ENCODE measurements around the gene STAC3. TPM values are rescaled to one million over a fixed set of nuclear protein-coding genes. Genes with fewer than 3 reads are reported as not detected.

STAC3 gene
- polyA plus RNA-seq, 1 experiment, result 0.25 TPM

DNA sequence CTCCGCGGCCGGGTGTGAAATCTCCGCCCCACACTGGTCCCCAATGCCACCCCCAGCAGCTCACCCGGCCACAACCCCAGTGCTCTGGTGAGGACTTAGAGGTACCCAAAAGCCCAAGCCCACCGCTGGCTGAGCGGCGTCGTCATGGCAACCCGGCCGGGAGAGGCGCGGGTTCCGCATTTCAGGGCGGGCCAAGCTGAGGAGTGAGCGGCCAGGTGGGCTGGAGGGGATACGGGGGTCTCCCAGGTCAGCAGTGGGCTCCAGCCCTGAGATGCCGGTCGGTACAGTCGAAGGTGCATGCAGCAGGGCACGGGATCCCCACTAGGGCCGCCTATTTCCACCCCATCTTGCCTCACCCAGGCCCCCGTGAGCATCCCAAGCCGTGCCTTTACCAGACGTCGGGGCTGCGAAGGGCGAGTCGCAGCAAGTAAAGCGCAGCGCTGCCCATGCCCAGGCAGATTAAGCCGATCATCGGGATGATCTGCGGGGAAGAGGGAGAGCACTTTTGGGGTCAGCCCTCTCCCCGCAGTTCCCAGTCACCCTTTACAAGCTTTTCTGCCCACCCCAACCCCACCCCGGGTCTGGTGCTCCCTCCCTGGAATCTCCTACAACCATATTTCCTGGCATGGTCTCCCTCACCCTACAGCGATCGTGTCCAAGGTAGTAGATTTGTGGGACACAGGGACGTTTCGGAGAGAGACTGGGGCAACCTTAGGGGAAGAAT, 14.6 kb downstream of the STAC3 start:
- CTCF ChIA-PET, result interaction anchor here (0.5 to 10.5 kb wide), 4 partner anchors 9 to 21 kb away, joined by 3 to 161 read pairs (median 4); partner anchors contain the start of gene NXPH4
- Histone ChIP-seq H3K27ac (ENCODE audit: low read depth, low read length) (no peak overlapping the region), H3K9me3 (ENCODE audit: control insufficient read depth, insufficient read depth, low read length) (peaks cover 3% of the 10 kb centered on the region; the same call in 1 of the 2 replicates), H3K4me3 (ENCODE audit: low read depth, low read length) (no peak overlapping the region), H3K27me3 (ENCODE audit: control insufficient read depth, insufficient read depth, low read length) (peaks cover 5% of the 10 kb centered on the region)
- DNase-seq (ENCODE audit: low read depth, low spot score), result no peak
- TF ChIP-seq, protein P1, sequence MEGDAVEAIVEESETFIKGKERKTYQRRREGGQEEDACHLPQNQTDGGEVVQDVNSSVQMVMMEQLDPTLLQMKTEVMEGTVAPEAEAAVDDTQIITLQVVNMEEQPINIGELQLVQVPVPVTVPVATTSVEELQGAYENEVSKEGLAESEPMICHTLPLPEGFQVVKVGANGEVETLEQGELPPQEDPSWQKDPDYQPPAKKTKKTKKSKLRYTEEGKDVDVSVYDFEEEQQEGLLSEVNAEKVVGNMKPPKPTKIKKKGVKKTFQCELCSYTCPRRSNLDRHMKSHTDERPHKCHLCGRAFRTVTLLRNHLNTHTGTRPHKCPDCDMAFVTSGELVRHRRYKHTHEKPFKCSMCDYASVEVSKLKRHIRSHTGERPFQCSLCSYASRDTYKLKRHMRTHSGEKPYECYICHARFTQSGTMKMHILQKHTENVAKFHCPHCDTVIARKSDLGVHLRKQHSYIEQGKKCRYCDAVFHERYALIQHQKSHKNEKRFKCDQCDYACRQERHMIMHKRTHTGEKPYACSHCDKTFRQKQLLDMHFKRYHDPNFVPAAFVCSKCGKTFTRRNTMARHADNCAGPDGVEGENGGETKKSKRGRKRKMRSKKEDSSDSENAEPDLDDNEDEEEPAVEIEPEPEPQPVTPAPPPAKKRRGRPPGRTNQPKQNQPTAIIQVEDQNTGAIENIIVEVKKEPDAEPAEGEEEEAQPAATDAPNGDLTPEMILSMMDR (IDR thresholded peaks at IDR 0.05; ENCODE audit: low read depth, low read length), result no peak
- POLR2A ChIA-PET, result interaction anchor here (0.5 kb wide), 1 partner anchor 22 kb away, joined by 3 read pairs; no protein-coding TSS in a partner anchor

DNA sequence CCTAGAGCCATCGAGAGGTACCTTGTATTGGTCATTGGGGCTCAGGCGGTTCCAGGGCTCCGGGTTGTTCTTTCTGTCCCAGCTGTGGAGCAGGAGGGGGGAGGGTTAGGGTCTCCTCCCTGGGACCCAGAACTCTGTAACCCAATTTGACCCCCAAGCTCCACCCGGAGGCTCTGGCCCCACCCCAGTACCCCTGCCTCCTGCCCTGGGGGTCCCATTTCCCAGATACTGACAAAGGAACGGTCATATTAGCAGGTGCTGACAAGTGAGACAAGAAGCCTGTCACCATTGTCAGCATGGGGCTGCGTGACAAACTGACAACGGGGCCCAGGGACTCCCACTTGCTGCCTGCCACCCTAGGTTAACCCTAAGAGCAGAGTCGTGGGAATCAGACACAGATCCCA, 15.3 kb downstream of the STAC3 start:
- Histone ChIP-seq H3K27ac (ENCODE audit: low read depth, low read length) (no peak overlapping the region), H3K4me3 (ENCODE audit: low read depth, low read length) (no peak overlapping the region), H3K27me3 (ENCODE audit: control insufficient read depth, insufficient read depth, low read length) (no peaks in the 10 kb centered on the region), H3K9me3 (ENCODE audit: control insufficient read depth, insufficient read depth, low read length) (peaks cover 3% of the 10 kb centered on the region; the same call in 1 of the 2 replicates)
- TF ChIP-seq, protein P1 (IDR thresholded peaks at IDR 0.05; ENCODE audit: low read depth, low read length), result no peak
- no peak for DNase-seq (ENCODE audit: low read depth, low spot score)
- POLR2A ChIA-PET, result no interaction called here
- CTCF ChIA-PET, result interaction anchor here (0.5 to 10.5 kb wide), 2 partner anchors 18 to 21 kb away, joined by 3 to 161 read pairs; partner anchors contain the start of gene NXPH4

DNA sequence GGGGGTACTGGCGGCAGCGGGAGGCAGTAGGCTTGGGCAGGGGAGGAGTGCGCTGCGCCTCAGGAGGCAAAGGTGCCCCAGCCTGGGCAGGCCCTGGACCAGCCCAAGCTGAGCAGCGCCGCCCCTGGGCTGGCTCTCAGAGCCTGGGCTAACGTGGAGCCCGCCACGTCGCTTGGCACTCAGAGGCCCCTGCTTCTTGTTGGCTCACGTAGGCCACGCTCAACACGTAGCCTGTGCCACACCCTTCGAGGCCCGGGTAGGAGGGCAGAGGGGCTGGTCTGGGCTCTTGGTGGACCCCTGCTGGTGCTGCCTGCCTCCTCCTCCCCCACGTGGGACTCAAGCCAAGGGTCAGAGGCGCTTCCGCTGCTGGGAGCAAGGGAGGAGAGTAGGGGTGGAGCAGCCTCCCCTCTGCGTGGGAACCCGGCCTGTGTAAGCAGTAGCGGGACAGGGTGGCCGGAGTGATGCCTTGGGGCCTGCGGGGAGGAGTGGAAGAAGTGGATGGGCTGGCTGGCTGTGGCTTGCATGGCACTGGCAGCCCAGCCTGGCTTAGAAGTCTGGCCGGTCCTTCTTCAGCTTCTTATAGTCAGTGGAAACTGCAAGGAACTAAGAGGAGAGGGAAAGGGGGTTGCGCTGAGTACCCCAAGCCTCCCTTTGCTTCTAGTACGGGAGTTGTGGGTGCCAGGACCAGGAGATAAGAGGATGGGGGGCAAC, 15.8 kb downstream of the STAC3 start:
- TF ChIP-seq, protein P1 (IDR thresholded peaks at IDR 0.05; ENCODE audit: low read depth, low read length), result no peak
- no peak overlapping the region for H3K4me3 ChIP-seq (ENCODE audit: low read depth, low read length)
- peaks cover 2% of the 10 kb centered on the region; the same call in 1 of the 2 replicates for H3K9me3 ChIP-seq (ENCODE audit: control insufficient read depth, insufficient read depth, low read length)
- no peak overlapping the region for H3K27ac ChIP-seq (ENCODE audit: low read depth, low read length)
- ChIA-PET CTCF (no interaction called here), POLR2A (no interaction called here)
- no peaks in the 10 kb centered on the region for H3K27me3 ChIP-seq (ENCODE audit: control insufficient read depth, insufficient read depth, low read length)
- DNase-seq (ENCODE audit: low read depth, low spot score), result no peak

DNA sequence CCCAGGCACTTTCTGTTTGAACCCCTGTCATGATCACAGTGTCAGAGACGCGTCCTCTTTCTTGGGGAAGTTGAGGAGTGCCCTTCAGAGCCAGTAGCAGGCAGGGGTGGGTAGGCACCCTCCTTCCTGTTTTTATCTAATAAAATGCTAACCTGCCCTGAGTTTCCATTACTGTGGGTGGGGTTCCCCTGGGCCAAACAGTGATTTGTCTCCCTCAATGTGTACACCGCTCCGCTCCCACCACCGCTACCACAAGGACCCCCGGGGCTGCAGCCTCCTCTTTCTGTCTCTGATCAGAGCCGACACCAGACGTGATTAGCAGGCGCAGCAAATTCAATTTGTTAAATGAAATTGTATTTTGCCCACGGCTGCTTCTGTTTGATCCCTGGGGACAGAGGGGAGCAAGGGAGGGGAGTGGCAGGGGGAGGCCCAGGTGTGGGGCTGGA, 16.4 kb downstream of the STAC3 start:
- ChIA-PET CTCF (interaction anchor here (3.0 kb wide), 1 partner anchor 8 kb away, joined by 18 read pairs; no protein-coding TSS in a partner anchor), POLR2A (no interaction called here)
- H3K9me3 ChIP-seq (ENCODE audit: control insufficient read depth, insufficient read depth, low read length), result no peaks in the 10 kb centered on the region; the same call in 1 of the 2 replicates
- no peak for DNase-seq (ENCODE audit: low read depth, low spot score)
- H3K27ac ChIP-seq (ENCODE audit: low read depth, low read length), result no peak overlapping the region
- TF ChIP-seq, protein P1 (IDR thresholded peaks at IDR 0.05; ENCODE audit: low read depth, low read length), result no peak
- no peak overlapping the region for H3K4me3 ChIP-seq (ENCODE audit: low read depth, low read length)
- H3K27me3 ChIP-seq (ENCODE audit: control insufficient read depth, insufficient read depth, low read length), result no peaks in the 10 kb centered on the region

DNA sequence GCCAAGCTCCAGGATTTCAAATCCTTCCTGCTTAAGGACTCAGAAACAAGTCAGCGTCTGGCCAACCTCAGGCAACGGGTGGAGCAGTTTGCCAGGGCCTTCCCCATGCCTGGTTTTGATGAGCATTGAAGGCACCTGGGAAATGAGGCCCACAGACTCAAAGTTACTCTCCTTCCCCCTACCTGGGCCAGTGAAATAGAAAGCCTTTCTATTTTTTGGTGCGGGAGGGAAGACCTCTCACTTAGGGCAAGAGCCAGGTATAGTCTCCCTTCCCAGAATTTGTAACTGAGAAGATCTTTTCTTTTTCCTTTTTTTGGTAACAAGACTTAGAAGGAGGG, 16.8 kb downstream of the STAC3 start:
- CTCF ChIA-PET, result interaction anchor here (3.0 kb wide), 1 partner anchor 8 kb away, joined by 18 read pairs; no protein-coding TSS in a partner anchor

More for the DNA sequence above, 16.8 kb downstream of the STAC3 start:
- Histone ChIP-seq H3K4me3 (ENCODE audit: low read depth, low read length) (no peak overlapping the region), H3K27ac (ENCODE audit: low read depth, low read length) (no peak overlapping the region), H3K27me3 (ENCODE audit: control insufficient read depth, insufficient read depth, low read length) (no peaks in the 10 kb centered on the region), H3K9me3 (ENCODE audit: control insufficient read depth, insufficient read depth, low read length) (no peaks in the 10 kb centered on the region; the same call in 1 of the 2 replicates)
- DNase-seq (ENCODE audit: low read depth, low spot score), result no peak
- TF ChIP-seq, protein P1 (IDR thresholded peaks at IDR 0.05; ENCODE audit: low read depth, low read length), result no peak
- POLR2A ChIA-PET, result no interaction called here

All from AG04450 (cell line).